ENCODE results near the gene ZNF74. TPM values are rescaled to one million over a fixed set of nuclear protein-coding genes. Genes with fewer than 3 reads are reported as not detected.
"Not testable (repeated sequence)": the region's sequence is repeated elsewhere in the genome, so short reads cannot be mapped to it uniquely, and the experiment has no call there.

Gene ZNF74
- total and polyA plus RNA-seq, 4 donors = 4.1 to 17.6 (median 8.6) TPM

GRCh38 chr22:20448630-20449029, 54.7 kb downstream of the ZNF74 start:
- Histone ChIP-seq H3K4me1 (ENCODE audit: control insufficient read depth in 5 of 5, insufficient read depth in 5 of 5, low read length in 5 of 5) (no peaks in the 10 kb centered on the region), H3K36me3 (ENCODE audit: control insufficient read depth in 4 of 4, insufficient read depth in 4 of 4, low read length in 4 of 4) (peaks cover 0 to 15% (median 10%) of the 10 kb centered on the region in 4 donors)

GRCh38 chr22:20449819-20450550, 56.0 kb downstream of the ZNF74 start:
- DNase-seq (no peak), ATAC-seq (ENCODE audit: insufficient read depth, low FRiP score) (no peak)
- H3K27me3 ChIP-seq (ENCODE audit: control insufficient read depth in 3 of 3, insufficient read depth in 3 of 3, low read length in 2 of 3) = no peaks in the 10 kb centered on the region
- no peaks in the 10 kb centered on the region for H3K9me3 ChIP-seq (ENCODE audit: control insufficient read depth in 4 of 4, insufficient read depth in 3 of 4, low read length in 3 of 4)
- H3K9ac ChIP-seq (ENCODE audit: insufficient read depth in 1 of 2, low read length in 2 of 2) = no peak overlapping the region
- H3K36me3 ChIP-seq (ENCODE audit: control insufficient read depth in 4 of 4, insufficient read depth in 4 of 4, low read length in 4 of 4) = peaks cover 0 to 11% (median 6%) of the 10 kb centered on the region in 4 donors
- no peaks in the 10 kb centered on the region for H3K4me1 ChIP-seq (ENCODE audit: control insufficient read depth in 5 of 5, insufficient read depth in 5 of 5, low read length in 5 of 5)
- H3K27ac ChIP-seq (ENCODE audit: low read depth in 1 of 2, low read length in 1 of 2) = no peak overlapping the region
- TF ChIP-seq CTCF (IDR thresholded peaks at IDR 0.05; ENCODE audit: control extremely low read depth, extremely low read depth) = no peak
- WGBS, 2 donors = 95 to 97% methylated on average over 19 of the region's 19 CpGs
- no peak overlapping the region for H3K4me3 ChIP-seq

More at GRCh38 chr22:20448630-20449029, 54.7 kb downstream of the ZNF74 start:
- no peak for TF ChIP-seq CTCF (IDR thresholded peaks at IDR 0.05; ENCODE audit: control extremely low read depth, extremely low read depth)
- Histone ChIP-seq H3K27me3 (ENCODE audit: control insufficient read depth in 3 of 3, insufficient read depth in 3 of 3, low read length in 2 of 3) (no peaks in the 10 kb centered on the region), H3K9ac (ENCODE audit: insufficient read depth in 1 of 2, low read length in 2 of 2) (no peak overlapping the region), H3K9me3 (ENCODE audit: control insufficient read depth in 4 of 4, insufficient read depth in 3 of 4, low read length in 3 of 4) (no peaks in the 10 kb centered on the region), H3K27ac (ENCODE audit: low read depth in 1 of 2, low read length in 1 of 2) (no peak overlapping the region), H3K4me3 (no peak overlapping the region)
- ATAC-seq (ENCODE audit: insufficient read depth, low FRiP score) (no peak), DNase-seq (no peak)
- 95 to 96% methylated on average over 5 of the region's 5 CpGs for WGBS, 2 donors

GRCh38 chr22:20450551-20450906, 56.6 kb downstream of the ZNF74 start:
- DNase-seq (no peak), ATAC-seq (ENCODE audit: insufficient read depth, low FRiP score) (no peak)
- Histone ChIP-seq H3K9me3 (ENCODE audit: control insufficient read depth in 4 of 4, insufficient read depth in 3 of 4, low read length in 3 of 4) (no peaks in the 10 kb centered on the region), H3K4me3 (no peak overlapping the region), H3K27me3 (ENCODE audit: control insufficient read depth in 3 of 3, insufficient read depth in 3 of 3, low read length in 2 of 3) (no peaks in the 10 kb centered on the region), H3K4me1 (ENCODE audit: control insufficient read depth in 5 of 5, insufficient read depth in 5 of 5, low read length in 5 of 5) (no peaks in the 10 kb centered on the region), H3K36me3 (ENCODE audit: control insufficient read depth in 4 of 4, insufficient read depth in 4 of 4, low read length in 4 of 4) (peaks cover 0 to 13% (median 9%) of the 10 kb centered on the region in 4 donors), H3K9ac (ENCODE audit: insufficient read depth in 1 of 2, low read length in 2 of 2) (no peak overlapping the region), H3K27ac (ENCODE audit: low read depth in 1 of 2, low read length in 1 of 2) (no peak overlapping the region)
- WGBS, 2 donors = 80 to 95% methylated on average over 1 of the region's 1 CpG
- no peak for TF ChIP-seq CTCF (IDR thresholded peaks at IDR 0.05; ENCODE audit: control extremely low read depth, extremely low read depth)

GRCh38 chr22:20451129-20451778, 57.3 kb downstream of the ZNF74 start:
- not testable (repeated sequence) for H3K36me3 ChIP-seq (ENCODE audit: control insufficient read depth in 4 of 4, insufficient read depth in 4 of 4, low read length in 4 of 4); H3K27ac ChIP-seq (ENCODE audit: low read depth in 1 of 2, low read length in 1 of 2); ATAC-seq (ENCODE audit: insufficient read depth, low FRiP score)

More at GRCh38 chr22:20451129-20451778, 57.3 kb downstream of the ZNF74 start:
- WGBS, 2 donors = 96 to 97% methylated on average over 15 of the region's 15 CpGs
- not testable (repeated sequence) for DNase-seq; H3K4me3 ChIP-seq; H3K9me3 ChIP-seq (ENCODE audit: control insufficient read depth in 4 of 4, insufficient read depth in 3 of 4, low read length in 3 of 4); H3K9ac ChIP-seq (ENCODE audit: insufficient read depth in 1 of 2, low read length in 2 of 2); H3K27me3 ChIP-seq (ENCODE audit: control insufficient read depth in 3 of 3, insufficient read depth in 3 of 3, low read length in 2 of 3); H3K4me1 ChIP-seq (ENCODE audit: control insufficient read depth in 5 of 5, insufficient read depth in 5 of 5, low read length in 5 of 5)
